ENCODE results near the gene SLC26A11.

- TF ChIP-seq LEF1 (IDR thresholded peaks at IDR 0.05; ENCODE audit: borderline replicate concordance) = no peak
- TF ChIP-seq NFRKB (IDR thresholded peaks at IDR 0.05) = no peak
- no peak for TF ChIP-seq ARNT (IDR thresholded peaks at IDR 0.05)
- TF ChIP-seq BHLHE40 (IDR thresholded peaks at IDR 0.05; ENCODE audit: borderline replicate concordance) = no peak
- TF ChIP-seq TARDBP (IDR thresholded peaks at IDR 0.05) = no peak
- no peak for TF ChIP-seq ZNF384 (IDR thresholded peaks at IDR 0.05)
- TF ChIP-seq SUZ12 (IDR thresholded peaks at IDR 0.05) = no peak
- no peak for TF ChIP-seq SP1 (IDR thresholded peaks at IDR 0.05)
- no peak for TF ChIP-seq FOXM1 (IDR thresholded peaks at IDR 0.05; ENCODE audit: borderline replicate concordance)
- no peak for TF ChIP-seq ELF4 (IDR thresholded peaks at IDR 0.05)
These were observed 76.0 kb downstream of the SLC26A11 start for GRCh38 chr17:80296221-80296620.

Data from HEK293T (cell line).